ENCODE results near the gene TECPR2.

TECPR2 gene

GRCh38 chr14:102500158-102500662, 137.5 kb downstream of the TECPR2 start:
- DNase-seq, result no peak

GRCh38 chr14:102500713-102501112, 138.0 kb downstream of the TECPR2 start:
- no peak for DNase-seq

GRCh38 chr14:102501751-102502315, 139.1 kb downstream of the TECPR2 start:
- DNase-seq, result no peak

- DNase-seq, result no peak
Measured at GRCh38 chr14:102502571-102502970, 139.8 kb downstream of the TECPR2 start.

- DNase-seq, result no peak
Measured at GRCh38 chr14:102503641-102504327, 141.0 kb downstream of the TECPR2 start.

- no peak for DNase-seq
Measured at GRCh38 chr14:102504328-102504999, 141.7 kb downstream of the TECPR2 start.

GRCh38 chr14:102505000-102505619, 142.4 kb downstream of the TECPR2 start:
- DNase-seq, result no peak

GRCh38 chr14:102505775-102506625, 143.3 kb downstream of the TECPR2 start:
- DNase-seq, result no peak

- DNase-seq, result no peak
Measured at GRCh38 chr14:102506626-102506925, 143.8 kb downstream of the TECPR2 start.

GRCh38 chr14:102507081-102507856, 144.5 kb downstream of the TECPR2 start:
- no peak for DNase-seq

- no peak for DNase-seq
Measured at GRCh38 chr14:102507857-102508312, 145.1 kb downstream of the TECPR2 start.

GRCh38 chr14:102508410-102508773, 145.7 kb downstream of the TECPR2 start:
- DNase-seq, result no peak

GRCh38 chr14:102508774-102509745, 146.3 kb downstream of the TECPR2 start:
- no peak for DNase-seq

GRCh38 chr14:102509746-102510615, 147.2 kb downstream of the TECPR2 start, which contains the start of gene ANKRD9:
Gene ANKRD9, minus strand, starts transcription at chr14:102509776. Its CDS starts 1,887 bp downstream, at chr14:102507889.
- peak; percentile 92 for DNase-seq

- DNase-seq, result no peak
Measured at GRCh38 chr14:102510616-102511520, 148.1 kb downstream of the TECPR2 start.

- no peak for DNase-seq
Measured at GRCh38 chr14:102511538-102511937, 148.8 kb downstream of the TECPR2 start.

- DNase-seq, result no peak
Measured at GRCh38 chr14:102512793-102513300, 150.1 kb downstream of the TECPR2 start.
